ENCODE measurements around the gene ERFL.

DNA sequence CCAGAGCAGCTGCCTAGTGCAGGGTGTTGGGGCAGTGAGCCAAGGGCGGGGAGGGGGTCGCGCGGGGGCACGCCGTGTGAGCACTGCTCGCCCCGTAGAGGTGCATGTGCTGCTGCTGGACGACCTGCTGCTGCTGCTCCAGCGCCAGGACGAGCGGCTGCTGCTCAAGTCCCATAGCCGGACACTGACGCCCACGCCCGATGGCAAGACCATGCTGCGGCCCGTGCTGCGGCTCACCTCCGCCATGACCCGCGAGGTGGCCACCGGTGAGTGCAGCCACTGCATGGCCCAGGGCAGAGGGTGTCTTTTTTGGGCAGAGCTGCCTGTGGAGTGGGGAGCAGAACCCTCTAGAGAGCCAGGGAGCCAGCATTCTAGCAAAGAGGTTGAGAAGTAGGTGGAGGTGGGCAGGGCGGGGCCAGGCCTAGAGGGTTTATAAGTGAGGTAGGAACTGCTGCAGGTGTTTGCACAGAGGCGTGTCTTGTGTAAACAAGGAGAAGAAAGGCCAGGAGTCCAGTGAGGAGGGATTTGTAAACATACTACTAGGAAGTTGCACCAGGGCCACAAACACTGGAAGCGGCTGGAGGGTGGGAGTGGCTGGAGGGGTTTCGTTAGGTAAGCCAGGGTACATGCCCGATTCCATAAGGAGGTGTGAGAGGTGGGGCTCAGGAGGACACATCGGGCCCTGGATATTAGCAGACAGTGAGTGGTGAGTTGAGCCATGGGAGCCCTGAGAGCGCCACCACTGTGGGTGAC lies 24.0 kb downstream of the ERFL start:
- TF ChIP-seq, protein P1, sequence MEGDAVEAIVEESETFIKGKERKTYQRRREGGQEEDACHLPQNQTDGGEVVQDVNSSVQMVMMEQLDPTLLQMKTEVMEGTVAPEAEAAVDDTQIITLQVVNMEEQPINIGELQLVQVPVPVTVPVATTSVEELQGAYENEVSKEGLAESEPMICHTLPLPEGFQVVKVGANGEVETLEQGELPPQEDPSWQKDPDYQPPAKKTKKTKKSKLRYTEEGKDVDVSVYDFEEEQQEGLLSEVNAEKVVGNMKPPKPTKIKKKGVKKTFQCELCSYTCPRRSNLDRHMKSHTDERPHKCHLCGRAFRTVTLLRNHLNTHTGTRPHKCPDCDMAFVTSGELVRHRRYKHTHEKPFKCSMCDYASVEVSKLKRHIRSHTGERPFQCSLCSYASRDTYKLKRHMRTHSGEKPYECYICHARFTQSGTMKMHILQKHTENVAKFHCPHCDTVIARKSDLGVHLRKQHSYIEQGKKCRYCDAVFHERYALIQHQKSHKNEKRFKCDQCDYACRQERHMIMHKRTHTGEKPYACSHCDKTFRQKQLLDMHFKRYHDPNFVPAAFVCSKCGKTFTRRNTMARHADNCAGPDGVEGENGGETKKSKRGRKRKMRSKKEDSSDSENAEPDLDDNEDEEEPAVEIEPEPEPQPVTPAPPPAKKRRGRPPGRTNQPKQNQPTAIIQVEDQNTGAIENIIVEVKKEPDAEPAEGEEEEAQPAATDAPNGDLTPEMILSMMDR (conservative IDR thresholded peaks at IDR 0.05), result no peak
- no peak for TF ChIP-seq ZFX (IDR thresholded peaks at IDR 0.05)
